Astrocyte of the cerebellum (primary cell): ENCODE data around the gene DGUOK.

Experiments used
- DNase-seq: peaks from one replicate; pipeline ENCODE4 v3.0.0-alpha.2; 2011; ENCODE audit warnings: low read depth
- H3K4me3 ChIP-seq: 2 replicates; pipeline ENCODE4 v1.5.1; 2011; ENCODE audit warnings: mild to moderate bottlenecking, low read depth, low read length, moderate library complexity
- in situ Hi-C: cut with HindIII; loops from 2 replicates; pipeline ENCODE4 v1.10.0; 2017; ENCODE audit warnings: low sequenced_read_pairs
- TF ChIP-seq, protein P1 (sequence below): IDR thresholded peaks from 2 replicates; pipeline ENCODE4 v1.5.1; 2012; ENCODE audit warnings: low read length, low read depth, moderate library complexity, mild to moderate bottlenecking; ENCODE audit errors: missing control alignments

Gene DGUOK

GRCh38 chr2:73970850-73971471 lies 44.3 kb downstream of the DGUOK start:
- DNase-seq = no peak
- in situ Hi-C loops = no loop called here

DNA sequence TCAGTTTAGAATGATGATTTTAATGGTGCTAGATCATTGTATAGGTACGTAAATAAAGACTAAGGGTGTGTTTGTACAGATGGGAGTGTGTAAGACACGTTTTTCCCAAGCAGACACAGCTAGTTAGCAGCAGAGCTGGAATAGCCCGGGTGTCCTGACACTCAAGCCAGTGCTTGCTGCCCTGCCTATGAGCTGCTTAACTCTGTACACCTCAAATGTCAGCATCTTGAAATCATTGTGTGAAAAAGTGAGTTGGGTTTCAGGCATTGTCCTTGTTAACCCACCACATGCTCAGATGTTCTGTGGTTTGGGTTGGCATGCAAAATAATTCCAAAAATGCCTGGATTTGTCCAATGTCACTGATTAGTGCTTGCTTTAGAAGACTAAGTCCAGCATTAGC lies 45.0 kb downstream of the DGUOK start:
- TF ChIP-seq, protein P1, sequence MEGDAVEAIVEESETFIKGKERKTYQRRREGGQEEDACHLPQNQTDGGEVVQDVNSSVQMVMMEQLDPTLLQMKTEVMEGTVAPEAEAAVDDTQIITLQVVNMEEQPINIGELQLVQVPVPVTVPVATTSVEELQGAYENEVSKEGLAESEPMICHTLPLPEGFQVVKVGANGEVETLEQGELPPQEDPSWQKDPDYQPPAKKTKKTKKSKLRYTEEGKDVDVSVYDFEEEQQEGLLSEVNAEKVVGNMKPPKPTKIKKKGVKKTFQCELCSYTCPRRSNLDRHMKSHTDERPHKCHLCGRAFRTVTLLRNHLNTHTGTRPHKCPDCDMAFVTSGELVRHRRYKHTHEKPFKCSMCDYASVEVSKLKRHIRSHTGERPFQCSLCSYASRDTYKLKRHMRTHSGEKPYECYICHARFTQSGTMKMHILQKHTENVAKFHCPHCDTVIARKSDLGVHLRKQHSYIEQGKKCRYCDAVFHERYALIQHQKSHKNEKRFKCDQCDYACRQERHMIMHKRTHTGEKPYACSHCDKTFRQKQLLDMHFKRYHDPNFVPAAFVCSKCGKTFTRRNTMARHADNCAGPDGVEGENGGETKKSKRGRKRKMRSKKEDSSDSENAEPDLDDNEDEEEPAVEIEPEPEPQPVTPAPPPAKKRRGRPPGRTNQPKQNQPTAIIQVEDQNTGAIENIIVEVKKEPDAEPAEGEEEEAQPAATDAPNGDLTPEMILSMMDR = no peak
- in situ Hi-C loops = no loop called here
- no peak overlapping the region for H3K4me3 ChIP-seq
- DNase-seq = no peak

More at GRCh38 chr2:73970850-73971471, 44.3 kb downstream of the DGUOK start:
- no peak overlapping the region for H3K4me3 ChIP-seq
- TF ChIP-seq, protein P1 = no peak

DNA sequence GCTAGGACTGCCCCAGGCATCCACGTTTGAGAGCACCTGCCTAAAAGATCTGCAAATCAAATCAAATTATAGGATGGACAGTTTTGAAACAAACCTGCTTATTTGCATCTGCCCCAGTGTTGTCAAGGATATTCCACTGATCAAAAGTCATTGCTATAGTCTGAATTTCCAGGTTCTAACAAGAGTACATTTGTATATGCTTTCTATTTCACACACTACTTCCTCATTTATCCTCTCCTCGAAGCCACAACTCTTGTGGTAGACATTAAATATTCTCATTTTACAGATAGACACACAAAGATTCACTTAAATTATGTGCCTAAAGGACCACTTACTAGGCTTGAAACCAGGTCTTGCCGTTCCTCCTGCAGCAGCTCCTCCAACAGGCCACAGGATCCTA lies 46.2 kb downstream of the DGUOK start:
- no peak for DNase-seq
- in situ Hi-C loops = no loop called here

GRCh38 chr2:73975731-73976130 lies 49.1 kb downstream of the DGUOK start:
- DNase-seq = no peak
- no peak overlapping the region for H3K4me3 ChIP-seq
- in situ Hi-C loops = no loop called here
- TF ChIP-seq, protein P1 = no peak

More for the DNA sequence above, 46.2 kb downstream of the DGUOK start:
- TF ChIP-seq, protein P1 = no peak
- H3K4me3 ChIP-seq = no peak overlapping the region

DNA sequence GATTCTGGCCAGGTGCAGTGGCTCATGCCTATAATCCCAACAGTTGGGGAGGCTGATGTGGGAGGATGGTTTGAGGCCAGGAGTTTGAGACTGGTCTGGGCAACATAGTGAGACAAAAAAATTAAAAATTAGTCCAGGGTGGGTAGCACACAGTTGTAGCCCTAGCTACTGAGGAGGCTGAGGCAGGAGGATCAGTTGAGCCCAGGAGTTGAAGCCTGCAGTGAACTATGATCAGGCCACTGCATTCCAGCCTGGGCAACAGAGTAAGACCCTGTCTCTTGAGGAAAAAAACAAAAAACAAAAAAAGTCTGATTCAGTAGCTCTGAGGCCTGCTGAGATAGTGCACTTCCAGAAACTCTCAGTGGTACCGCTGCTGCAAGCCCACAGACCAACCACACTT lies 50.1 kb downstream of the DGUOK start:
- in situ Hi-C loops = no loop called here
- DNase-seq = no peak
- TF ChIP-seq, protein P1 = no peak
- no peak overlapping the region for H3K4me3 ChIP-seq

DNA sequence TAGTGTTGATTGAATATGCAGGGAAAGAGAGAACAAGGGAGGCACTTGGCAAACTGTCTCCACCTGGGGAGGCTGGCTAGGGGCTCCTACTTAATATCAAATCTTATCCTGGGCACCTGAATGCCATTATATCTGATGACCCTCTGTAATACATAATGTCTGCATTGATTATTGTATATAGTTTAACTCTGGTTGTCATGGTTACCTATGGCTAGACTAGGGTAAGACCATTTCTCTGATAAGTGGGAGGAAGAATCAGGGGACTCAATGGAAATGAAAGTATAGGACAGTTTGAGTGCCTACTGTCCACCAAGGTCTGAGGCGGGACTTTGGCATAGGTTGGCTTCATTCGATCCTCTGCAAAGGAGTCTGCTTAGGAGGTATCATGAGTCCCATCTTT lies 50.8 kb downstream of the DGUOK start:
- DNase-seq = no peak
- in situ Hi-C loops = no loop called here
- TF ChIP-seq, protein P1 = no peak
- no peak overlapping the region for H3K4me3 ChIP-seq
